LNCaP clone FGC (cell line): ENCODE data around the gene WDR20.

Experiments used
- DNase-seq: peaks from one replicate; pipeline ENCODE4 v3.0.0-alpha.2; 2011; ENCODE audit warnings: low read depth
- H3K4me3 ChIP-seq: 2 replicates; pipeline ENCODE4 v1.5.1; 2011; ENCODE audit warnings: mild to moderate bottlenecking, low read depth, low read length, control low read depth
- TF ChIP-seq, protein P1 (sequence below): IDR thresholded peaks from 2 replicates; pipeline ENCODE4 v1.5.1; 2012; ENCODE audit warnings: mild to moderate bottlenecking; ENCODE audit not compliant: control insufficient read depth, insufficient read depth; ENCODE audit errors: extremely low read depth

WDR20 gene

DNA sequence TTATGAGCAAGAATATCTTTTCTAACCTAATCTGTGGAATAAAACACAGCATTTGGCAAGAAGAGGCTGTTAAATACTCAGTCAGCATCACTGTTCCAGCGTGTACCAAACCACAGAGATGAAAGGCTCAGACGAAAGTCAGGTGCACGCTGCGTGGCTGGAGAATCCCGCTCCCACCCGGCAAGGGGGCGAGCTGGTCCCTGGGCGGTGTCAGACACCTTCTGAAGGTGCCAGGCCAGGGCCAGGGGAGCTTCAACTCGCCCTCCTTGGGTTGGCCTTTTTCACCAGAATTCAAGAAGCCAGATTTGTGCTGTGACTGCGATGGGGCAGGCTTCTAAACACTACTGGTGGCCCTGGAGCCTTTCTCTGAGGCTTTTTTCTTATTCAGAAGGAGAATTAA is 73.1 kb downstream of the WDR20 start:
- DNase-seq, result no peak
- H3K4me3 ChIP-seq, result no peak overlapping the region
- TF ChIP-seq, protein P1, sequence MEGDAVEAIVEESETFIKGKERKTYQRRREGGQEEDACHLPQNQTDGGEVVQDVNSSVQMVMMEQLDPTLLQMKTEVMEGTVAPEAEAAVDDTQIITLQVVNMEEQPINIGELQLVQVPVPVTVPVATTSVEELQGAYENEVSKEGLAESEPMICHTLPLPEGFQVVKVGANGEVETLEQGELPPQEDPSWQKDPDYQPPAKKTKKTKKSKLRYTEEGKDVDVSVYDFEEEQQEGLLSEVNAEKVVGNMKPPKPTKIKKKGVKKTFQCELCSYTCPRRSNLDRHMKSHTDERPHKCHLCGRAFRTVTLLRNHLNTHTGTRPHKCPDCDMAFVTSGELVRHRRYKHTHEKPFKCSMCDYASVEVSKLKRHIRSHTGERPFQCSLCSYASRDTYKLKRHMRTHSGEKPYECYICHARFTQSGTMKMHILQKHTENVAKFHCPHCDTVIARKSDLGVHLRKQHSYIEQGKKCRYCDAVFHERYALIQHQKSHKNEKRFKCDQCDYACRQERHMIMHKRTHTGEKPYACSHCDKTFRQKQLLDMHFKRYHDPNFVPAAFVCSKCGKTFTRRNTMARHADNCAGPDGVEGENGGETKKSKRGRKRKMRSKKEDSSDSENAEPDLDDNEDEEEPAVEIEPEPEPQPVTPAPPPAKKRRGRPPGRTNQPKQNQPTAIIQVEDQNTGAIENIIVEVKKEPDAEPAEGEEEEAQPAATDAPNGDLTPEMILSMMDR, result no peak

GRCh38 chr14:102213470-102213869 is 73.8 kb downstream of the WDR20 start:
- TF ChIP-seq, protein P1, result no peak

GRCh38 chr14:102213984-102214658 is 74.4 kb downstream of the WDR20 start:
- no peak for DNase-seq
- TF ChIP-seq, protein P1, result peak; percentile 40
- no peak overlapping the region for H3K4me3 ChIP-seq

More at GRCh38 chr14:102213470-102213869, 73.8 kb downstream of the WDR20 start:
- H3K4me3 ChIP-seq, result no peak overlapping the region
- no peak for DNase-seq

GRCh38 chr14:102215071-102215470 is 75.4 kb downstream of the WDR20 start:
- DNase-seq, result peak; percentile 87
- TF ChIP-seq, protein P1, result no peak
- peak overlapping the region; percentile 22 for H3K4me3 ChIP-seq

DNA sequence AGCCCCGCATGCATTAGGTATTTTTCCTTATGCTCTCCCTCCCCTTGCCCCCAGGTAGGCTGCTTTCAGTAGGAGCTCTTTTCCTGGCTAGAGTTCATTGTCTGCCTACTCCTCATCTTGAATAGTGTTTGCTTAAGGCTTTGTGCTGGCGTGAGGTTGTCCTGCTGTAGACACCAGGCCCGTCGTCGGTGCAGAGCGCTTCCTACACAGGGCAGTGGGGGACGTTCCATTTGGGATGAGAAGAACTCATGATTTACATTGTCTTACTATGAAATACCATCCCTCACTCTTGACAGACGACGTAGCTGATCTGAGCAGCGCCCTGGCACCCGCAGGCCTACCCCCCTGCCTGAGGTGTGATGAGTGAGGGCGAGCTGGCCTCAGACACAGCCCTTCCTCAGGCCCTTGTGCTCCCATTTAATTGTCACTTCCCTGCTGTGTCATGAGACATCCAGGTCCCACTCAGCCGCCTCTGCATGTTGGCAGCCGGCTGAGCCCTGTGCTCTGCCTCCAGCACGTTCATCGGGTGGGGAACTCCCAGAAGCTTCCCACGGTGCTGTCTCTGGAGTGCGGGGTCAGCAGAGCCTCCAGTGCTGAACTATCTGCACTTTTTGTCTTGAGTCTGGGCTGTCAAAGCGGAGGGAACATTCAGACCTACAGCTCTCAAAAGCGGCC is 76.0 kb downstream of the WDR20 start:
- peak; percentile 50 for DNase-seq
- H3K4me3 ChIP-seq, result peak overlapping the region; percentile 22
- TF ChIP-seq, protein P1, result no peak

DNA sequence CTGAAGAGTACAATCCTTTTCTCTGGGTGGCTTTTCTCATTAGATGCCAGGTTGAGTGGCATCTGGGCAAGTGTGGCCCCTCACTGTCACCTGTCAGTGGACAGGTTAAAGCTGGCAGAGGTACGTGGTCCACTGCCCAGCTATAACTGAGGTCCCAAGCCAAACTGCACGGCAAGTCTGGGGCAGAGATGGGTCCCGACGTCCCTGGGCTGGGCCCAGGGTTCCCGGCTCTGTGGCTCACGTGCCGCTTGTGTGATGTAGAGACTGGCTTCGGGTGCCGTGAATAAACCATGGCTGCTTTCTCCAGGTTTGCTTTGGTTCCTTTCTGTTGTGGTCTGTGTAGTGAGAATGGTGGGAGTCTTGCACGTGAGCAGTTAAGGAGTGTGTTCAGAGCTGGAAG is 77.7 kb downstream of the WDR20 start:
- TF ChIP-seq, protein P1, result no peak
- no peak overlapping the region for H3K4me3 ChIP-seq
- DNase-seq, result no peak
